RCC 7860 (cell line): ENCODE measurements around the gene DKK3.

ENCODE experiments used
- DNase-seq: peaks from one replicate; pipeline ENCODE4 v3.0.0-alpha.2; 2015; ENCODE audit warnings: low spot score
- FAIRE-seq: peaks from 2 replicates; lab custom pipeline; 2012; peaks lifted over from hg19 to GRCh38; lab: Jason Lieb, UNC

Gene DKK3

GRCh38 chr11:12005476-12005875 is 3.0 kb downstream of the DKK3 start:
- FAIRE-seq: no peak
- no peak for DNase-seq

DNA sequence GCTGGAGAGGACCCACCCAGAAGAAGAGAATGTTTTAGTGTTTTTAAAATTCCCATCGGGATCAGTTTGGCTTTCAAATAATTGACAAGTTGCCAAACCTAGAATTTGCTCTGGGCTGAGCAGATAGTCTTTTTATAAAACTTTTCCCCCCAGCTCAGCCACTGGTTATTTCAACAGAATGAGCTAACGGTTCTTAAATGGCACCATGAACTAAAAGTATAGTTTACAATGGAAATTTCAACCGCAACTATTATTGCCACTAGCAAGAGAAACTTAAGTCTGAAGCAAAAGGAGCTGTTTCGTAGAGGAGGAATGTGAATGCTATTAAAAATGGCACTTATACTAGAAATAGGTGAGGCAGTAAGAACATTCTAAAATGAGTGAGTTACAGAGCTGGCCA is 3.4 kb downstream of the DKK3 start:
- DNase-seq (no peak), FAIRE-seq (no peak)

- DNase-seq (no peak), FAIRE-seq (no peak)
These were observed 4.6 kb downstream of the DKK3 start for GRCh38 chr11:12003815-12004214.

DNA sequence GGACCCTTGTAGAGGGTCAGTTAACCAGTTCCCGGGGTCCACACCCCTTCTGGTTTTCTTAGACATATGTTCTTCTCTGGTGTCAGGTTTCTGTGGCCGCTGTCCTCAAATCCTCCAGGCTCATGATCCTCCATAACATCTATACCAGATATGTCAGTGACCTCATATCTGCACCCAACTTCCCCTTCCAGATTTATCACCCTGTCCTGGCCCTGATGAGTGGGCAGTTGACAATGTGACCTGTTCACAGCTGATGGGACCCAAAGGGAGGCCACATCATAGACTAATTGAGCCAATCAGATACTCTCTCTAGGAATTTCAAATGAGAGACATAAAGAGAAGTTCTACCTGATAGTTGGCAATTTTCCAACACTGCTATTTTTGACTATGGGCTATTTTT is 5.1 kb downstream of the DKK3 start:
- DNase-seq (no peak), FAIRE-seq (no peak)

DNA sequence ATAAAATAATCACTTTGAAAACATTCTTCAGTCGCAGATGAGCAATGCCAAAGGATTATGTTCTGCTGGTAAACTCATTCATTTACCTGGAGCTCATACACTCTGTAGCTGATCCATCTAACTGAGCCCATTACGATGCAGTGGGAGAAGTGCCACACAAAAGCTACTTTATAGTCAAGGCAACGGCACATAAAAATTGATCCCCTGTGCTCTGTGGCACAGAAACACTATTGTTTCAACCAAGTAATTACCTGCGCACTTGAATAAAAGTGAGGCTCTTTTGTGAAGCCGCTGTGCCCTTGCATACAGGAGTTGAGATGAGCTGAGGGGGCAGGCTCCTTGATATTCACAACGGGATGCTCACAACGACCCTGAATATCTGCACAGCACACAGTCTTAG is 7.2 kb downstream of the DKK3 start:
- DNase-seq (no peak), FAIRE-seq (no peak)

- FAIRE-seq (peak; percentile 95), DNase-seq (peak; percentile 83)
These were observed 10.2 kb downstream of the DKK3 start for GRCh38 chr11:11998091-11998781.

- no peak for FAIRE-seq
- no peak for DNase-seq
These were observed 11.4 kb downstream of the DKK3 start for GRCh38 chr11:11997049-11997322.

GRCh38 chr11:11996321-11997048 is 11.9 kb downstream of the DKK3 start:
- FAIRE-seq (no peak), DNase-seq (no peak)

GRCh38 chr11:11995601-11996000 is 12.8 kb downstream of the DKK3 start:
- DNase-seq: no peak
- FAIRE-seq: no peak

GRCh38 chr11:11993839-11994238 is 14.6 kb downstream of the DKK3 start:
- DNase-seq: peak; percentile 77
- FAIRE-seq: peak; percentile 80

DNA sequence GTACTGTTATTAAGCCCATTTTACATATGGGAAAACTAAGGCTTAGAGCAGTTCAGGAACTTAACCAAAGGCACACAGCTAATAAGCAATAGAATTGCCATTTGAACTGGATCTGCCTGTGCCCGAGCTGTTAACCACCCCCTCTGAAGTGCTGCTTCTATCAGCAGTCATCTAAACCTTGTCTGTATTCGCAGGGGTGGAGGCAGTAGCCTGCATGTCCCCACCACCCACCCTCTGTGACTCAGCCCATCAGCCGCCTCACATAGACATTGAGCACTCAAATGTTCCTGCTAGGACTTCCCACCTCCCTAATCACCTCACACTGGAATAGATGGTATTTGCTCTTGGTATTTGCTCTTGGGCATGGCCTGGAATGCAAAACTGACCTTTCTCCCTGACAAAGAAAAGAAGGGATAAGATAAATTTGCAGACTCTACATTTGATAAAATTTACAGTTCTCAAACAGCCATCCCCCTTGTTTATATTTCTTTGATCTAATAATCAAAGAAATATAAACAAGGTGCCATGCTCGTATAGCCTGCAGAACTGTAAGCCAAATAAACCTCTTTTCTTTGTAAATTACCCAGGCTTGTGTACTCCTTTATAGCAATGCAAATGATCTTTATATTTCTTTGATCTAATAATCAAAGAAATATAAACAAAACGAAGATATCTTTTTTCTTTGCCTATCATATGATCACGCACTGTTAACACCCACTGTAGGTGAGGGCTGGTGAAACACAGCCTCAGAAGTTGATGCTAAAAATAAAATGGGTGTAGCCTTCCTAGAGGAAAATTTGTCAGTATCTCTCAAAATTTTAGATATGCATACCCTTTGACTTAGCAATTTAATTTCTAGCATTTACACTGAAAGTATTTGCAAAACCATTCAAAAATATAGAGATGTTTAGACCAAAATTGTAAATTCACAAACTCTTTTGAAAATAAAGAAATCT is 15.9 kb downstream of the DKK3 start:
- DNase-seq: peak; percentile 50

DNA sequence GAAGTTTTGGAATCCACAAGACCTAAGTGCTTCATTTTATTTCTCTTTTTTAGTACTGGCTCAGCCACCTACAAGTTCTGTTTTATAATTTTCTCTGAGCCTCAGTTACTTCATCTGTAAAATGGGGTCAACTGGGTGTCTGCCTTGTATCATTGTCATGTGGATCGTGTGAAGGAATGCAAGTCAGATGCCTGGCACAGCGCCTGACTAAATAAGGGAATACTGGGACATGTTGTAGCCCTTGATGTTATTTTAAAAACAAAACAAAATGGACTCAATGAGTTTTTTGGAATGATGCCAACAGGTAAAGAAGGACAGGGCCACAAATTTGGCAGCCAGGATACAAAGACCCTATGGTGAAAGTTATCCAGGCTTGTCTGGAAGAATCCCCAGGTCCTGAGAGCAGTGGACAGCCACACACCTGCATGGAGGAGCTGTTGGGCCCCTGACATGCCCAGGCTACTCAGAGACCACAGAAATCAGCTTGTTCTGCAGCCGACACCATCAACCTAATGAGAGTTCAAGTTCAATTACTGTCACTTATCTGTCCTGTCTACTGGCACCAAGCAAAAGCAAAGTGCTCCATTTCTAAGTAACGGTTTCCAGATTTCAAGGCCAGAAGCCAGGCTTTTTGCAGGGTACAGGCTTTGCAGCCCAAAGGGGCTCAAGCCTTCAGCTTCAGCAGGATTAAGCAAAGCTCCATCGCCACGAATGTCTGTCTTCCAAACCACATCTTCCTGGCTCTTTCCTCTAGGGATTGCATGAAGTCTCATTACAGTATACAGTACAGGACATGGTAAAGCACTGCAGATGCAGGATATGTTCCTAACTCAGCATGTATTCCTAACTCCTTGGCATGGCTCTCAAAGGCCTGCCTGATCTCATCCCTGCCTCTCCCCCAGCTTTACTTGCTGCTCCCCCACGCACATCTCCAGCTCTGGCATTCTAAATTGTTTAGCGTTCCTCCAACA is 18.4 kb downstream of the DKK3 start:
- FAIRE-seq (no peak), DNase-seq (no peak)

More for the DNA sequence above, 15.9 kb downstream of the DKK3 start:
- FAIRE-seq: peak; percentile 40

- DNase-seq: no peak
- no peak for FAIRE-seq
These were observed 19.7 kb downstream of the DKK3 start for GRCh38 chr11:11988681-11989261.

- DNase-seq: peak; percentile 85
- FAIRE-seq: peak; percentile 81
These were observed 20.3 kb downstream of the DKK3 start for GRCh38 chr11:11988099-11988651.

DNA sequence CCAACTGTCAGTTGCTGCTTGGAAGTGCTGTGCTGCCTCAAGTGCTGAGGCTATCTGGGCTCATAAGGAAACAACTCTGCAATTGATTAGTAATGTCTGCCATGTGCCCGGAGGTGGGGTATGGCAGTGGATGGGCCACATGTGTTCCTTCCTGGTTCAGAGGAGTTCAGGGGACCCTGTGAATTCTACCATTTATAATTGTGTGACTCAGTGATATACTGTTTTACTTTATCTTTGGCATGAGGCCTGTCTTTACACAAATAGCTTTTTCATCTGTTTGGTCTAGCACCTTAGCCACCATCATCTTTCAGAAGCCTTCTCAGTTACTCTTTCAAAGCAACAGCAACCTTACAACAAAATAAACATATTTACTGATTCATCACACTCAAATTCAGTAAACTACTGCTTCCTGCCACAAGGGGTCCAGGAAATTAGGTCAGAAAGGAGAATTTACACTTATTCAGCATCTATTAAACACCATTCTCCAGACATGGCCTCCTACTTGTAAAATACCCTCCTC is 20.9 kb downstream of the DKK3 start:
- no peak for FAIRE-seq
- peak; percentile 35 for DNase-seq

- FAIRE-seq (no peak), DNase-seq (no peak)
These were observed 22.2 kb downstream of the DKK3 start for GRCh38 chr11:11985954-11986949.

- FAIRE-seq: peak; percentile 50
- peak; percentile 80 for DNase-seq
These were observed 23.3 kb downstream of the DKK3 start for GRCh38 chr11:11985016-11985715.

DNA sequence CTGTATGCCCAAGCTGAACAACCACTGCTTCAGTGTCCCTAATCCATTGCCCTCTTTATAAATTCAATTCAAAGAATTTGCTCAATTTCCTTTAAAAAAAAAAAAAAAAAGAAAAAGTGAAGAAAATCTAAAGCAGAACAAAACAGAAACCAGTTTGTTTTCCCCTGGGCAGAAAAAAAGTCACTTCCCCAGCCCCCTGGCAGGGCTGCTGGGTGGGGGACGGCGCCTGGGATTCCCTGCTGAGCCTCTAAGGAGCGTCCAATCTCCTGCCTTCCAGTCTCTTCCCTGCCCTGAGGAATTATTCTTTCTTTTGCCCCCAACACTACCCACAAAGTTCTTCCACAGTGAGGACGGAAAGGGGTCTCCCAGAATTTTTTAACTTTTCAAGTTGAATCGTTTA is 23.9 kb downstream of the DKK3 start:
- no peak for FAIRE-seq
- DNase-seq: no peak
